DND-41 (cell line): Measurements from ENCODE around the gene PADI2.

Source experiments
- EZH2 ChIP-seq: IDR thresholded peaks from 3 replicates; pipeline ENCODE4 v1.6.1; 2012; ENCODE audit warnings: borderline replicate concordance, low read depth, mild to moderate bottlenecking, moderate library complexity, low read length, inconsistent platforms; ENCODE audit not compliant: severe bottlenecking
- TF ChIP-seq, protein P1 (sequence below): IDR thresholded peaks from 2 replicates; pipeline ENCODE4 v1.5.1; 2012; ENCODE audit warnings: borderline replicate concordance, low read length, moderate library complexity, mild to moderate bottlenecking; ENCODE audit not compliant: poor library complexity, severe bottlenecking; ENCODE audit errors: extremely low read depth

GRCh38 chr1:17068789-17069188 is 50.5 kb downstream of the PADI2 start:
- TF ChIP-seq EZH2 = no peak
- TF ChIP-seq, protein P1, sequence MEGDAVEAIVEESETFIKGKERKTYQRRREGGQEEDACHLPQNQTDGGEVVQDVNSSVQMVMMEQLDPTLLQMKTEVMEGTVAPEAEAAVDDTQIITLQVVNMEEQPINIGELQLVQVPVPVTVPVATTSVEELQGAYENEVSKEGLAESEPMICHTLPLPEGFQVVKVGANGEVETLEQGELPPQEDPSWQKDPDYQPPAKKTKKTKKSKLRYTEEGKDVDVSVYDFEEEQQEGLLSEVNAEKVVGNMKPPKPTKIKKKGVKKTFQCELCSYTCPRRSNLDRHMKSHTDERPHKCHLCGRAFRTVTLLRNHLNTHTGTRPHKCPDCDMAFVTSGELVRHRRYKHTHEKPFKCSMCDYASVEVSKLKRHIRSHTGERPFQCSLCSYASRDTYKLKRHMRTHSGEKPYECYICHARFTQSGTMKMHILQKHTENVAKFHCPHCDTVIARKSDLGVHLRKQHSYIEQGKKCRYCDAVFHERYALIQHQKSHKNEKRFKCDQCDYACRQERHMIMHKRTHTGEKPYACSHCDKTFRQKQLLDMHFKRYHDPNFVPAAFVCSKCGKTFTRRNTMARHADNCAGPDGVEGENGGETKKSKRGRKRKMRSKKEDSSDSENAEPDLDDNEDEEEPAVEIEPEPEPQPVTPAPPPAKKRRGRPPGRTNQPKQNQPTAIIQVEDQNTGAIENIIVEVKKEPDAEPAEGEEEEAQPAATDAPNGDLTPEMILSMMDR = no peak
